Upper lobe of left lung (tissue), 4 donors: Measurements from ENCODE around the gene PLCB4.

ENCODE experiments used
- EP300 ChIP-seq, 4 donors: sonication (generic); formaldehyde crosslinking; IDR thresholded peaks; one replicate each; pipeline ENCODE4 v1.5.1; 2017; ENCODE audit warnings: antibody characterized with exemption in 4 of 4, control low read depth in 2 of 4
- POLR2A ChIP-seq, 4 donors: fragments of 450-650 bp; IDR thresholded peaks; one replicate each; pipeline ENCODE4 v1.5.1; 2016 to 2017; ENCODE audit warnings: antibody characterized with exemption in 4 of 4, mild to moderate bottlenecking in 2 of 4
- POLR2AphosphoS5 ChIP-seq, 2 donors: sonication (generic); formaldehyde crosslinking; IDR thresholded peaks; one replicate each; pipeline ENCODE4 v1.5.1; 2017; ENCODE audit warnings: antibody characterized with exemption in 2 of 2
- TF ChIP-seq, protein P1 (sequence below), 6 experiments: fragments of 450-650 bp in 4 of 6; fragments of 200-600 bp in 2 of 6; sonication (generic) in 2 of 6; IDR thresholded peaks; one replicate each; pipeline ENCODE4 v1.5.1; 2016 to 2019; ENCODE audit warnings: antibody characterized with exemption in 6 of 6

GRCh38 chr20:9298906-9299305 lies 230.0 kb downstream of the PLCB4 start:
- TF ChIP-seq, protein P1, sequence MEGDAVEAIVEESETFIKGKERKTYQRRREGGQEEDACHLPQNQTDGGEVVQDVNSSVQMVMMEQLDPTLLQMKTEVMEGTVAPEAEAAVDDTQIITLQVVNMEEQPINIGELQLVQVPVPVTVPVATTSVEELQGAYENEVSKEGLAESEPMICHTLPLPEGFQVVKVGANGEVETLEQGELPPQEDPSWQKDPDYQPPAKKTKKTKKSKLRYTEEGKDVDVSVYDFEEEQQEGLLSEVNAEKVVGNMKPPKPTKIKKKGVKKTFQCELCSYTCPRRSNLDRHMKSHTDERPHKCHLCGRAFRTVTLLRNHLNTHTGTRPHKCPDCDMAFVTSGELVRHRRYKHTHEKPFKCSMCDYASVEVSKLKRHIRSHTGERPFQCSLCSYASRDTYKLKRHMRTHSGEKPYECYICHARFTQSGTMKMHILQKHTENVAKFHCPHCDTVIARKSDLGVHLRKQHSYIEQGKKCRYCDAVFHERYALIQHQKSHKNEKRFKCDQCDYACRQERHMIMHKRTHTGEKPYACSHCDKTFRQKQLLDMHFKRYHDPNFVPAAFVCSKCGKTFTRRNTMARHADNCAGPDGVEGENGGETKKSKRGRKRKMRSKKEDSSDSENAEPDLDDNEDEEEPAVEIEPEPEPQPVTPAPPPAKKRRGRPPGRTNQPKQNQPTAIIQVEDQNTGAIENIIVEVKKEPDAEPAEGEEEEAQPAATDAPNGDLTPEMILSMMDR (IDR thresholded peaks at IDR 0.05) = no peak
- TF ChIP-seq POLR2A (IDR thresholded peaks at IDR 0.05) (no peak), EP300 (IDR thresholded peaks at IDR 0.05) (no peak), POLR2AphosphoS5 (IDR thresholded peaks at IDR 0.05) (no peak)
